ENCODE data around the gene CAPN15. TPM values are rescaled to one million over a fixed set of nuclear protein-coding genes. Genes with fewer than 3 reads are reported as not detected.

The CAPN15 gene
- total and polyA plus RNA-seq, 4 donors, result 14.4 to 64.1 (median 38.9) TPM

DNA sequence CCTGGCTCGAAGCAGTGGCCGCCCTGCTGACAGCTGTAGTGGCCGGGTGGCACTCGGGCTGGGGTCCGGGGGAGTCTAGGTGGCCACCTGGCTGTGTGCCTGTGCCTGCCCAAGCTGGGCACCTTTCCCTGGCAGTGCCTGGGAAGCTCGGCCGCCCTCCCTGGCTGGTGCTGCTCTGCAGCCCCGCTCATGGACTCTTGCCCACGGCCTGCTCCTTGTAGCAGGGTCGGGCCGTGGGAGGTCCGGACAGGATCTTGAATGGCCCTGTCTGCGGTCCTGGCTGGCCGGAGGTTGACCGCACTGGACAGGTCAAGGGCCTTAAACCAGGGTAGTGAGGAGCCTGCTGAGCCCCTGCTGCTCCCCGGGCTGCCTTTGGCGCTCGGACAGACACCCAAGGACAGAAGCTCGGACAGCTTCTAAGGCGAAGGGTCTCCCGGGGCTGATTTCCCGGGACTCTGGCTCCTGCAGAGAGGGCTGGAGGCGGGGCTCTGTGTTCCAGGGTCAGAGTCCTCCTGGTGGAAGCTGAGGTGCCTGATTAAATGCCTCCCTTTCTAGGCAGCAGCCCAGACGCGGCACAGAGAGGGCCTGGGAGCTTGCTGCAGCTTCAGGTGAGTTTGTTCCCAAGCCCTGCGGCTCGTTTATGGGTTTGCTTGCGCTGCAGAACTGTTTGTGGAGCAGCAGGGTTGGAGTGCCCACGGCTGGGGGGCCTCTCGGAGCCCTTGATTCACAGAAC, 6.0 kb downstream of the CAPN15 start:
- H3K36me3 ChIP-seq (ENCODE audit: control insufficient read depth in 4 of 4, insufficient read depth in 4 of 4, low read length in 4 of 4), result peaks cover 0 to 31% (median 0%) of the 10 kb centered on the region in 4 donors
- H3K4me1 ChIP-seq (ENCODE audit: control insufficient read depth in 5 of 5, insufficient read depth in 5 of 5, low read length in 5 of 5), result peaks cover 0 to 21% (median 11%) of the 10 kb centered on the region in 5 donors
- ATAC-seq (ENCODE audit: insufficient read depth, low FRiP score), result no peak
- H3K9me3 ChIP-seq (ENCODE audit: control insufficient read depth in 4 of 4, insufficient read depth in 3 of 4, low read length in 3 of 4), result no peaks in the 10 kb centered on the region
- H3K9ac ChIP-seq (ENCODE audit: insufficient read depth in 1 of 2, low read length in 2 of 2), result no peak overlapping the region
- H3K4me3 ChIP-seq, result no peak overlapping the region
- no peak for DNase-seq
- 89 to 91% methylated on average over 30 of the region's 30 CpGs for WGBS, 2 donors
- no peak overlapping the region for H3K27ac ChIP-seq (ENCODE audit: low read depth in 1 of 2, low read length in 1 of 2)
- H3K27me3 ChIP-seq (ENCODE audit: control insufficient read depth in 3 of 3, insufficient read depth in 3 of 3, low read length in 2 of 3), result no peaks in the 10 kb centered on the region
- TF ChIP-seq, protein P1, sequence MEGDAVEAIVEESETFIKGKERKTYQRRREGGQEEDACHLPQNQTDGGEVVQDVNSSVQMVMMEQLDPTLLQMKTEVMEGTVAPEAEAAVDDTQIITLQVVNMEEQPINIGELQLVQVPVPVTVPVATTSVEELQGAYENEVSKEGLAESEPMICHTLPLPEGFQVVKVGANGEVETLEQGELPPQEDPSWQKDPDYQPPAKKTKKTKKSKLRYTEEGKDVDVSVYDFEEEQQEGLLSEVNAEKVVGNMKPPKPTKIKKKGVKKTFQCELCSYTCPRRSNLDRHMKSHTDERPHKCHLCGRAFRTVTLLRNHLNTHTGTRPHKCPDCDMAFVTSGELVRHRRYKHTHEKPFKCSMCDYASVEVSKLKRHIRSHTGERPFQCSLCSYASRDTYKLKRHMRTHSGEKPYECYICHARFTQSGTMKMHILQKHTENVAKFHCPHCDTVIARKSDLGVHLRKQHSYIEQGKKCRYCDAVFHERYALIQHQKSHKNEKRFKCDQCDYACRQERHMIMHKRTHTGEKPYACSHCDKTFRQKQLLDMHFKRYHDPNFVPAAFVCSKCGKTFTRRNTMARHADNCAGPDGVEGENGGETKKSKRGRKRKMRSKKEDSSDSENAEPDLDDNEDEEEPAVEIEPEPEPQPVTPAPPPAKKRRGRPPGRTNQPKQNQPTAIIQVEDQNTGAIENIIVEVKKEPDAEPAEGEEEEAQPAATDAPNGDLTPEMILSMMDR (IDR thresholded peaks at IDR 0.05; ENCODE audit: control extremely low read depth, extremely low read depth), result no peak

DNA sequence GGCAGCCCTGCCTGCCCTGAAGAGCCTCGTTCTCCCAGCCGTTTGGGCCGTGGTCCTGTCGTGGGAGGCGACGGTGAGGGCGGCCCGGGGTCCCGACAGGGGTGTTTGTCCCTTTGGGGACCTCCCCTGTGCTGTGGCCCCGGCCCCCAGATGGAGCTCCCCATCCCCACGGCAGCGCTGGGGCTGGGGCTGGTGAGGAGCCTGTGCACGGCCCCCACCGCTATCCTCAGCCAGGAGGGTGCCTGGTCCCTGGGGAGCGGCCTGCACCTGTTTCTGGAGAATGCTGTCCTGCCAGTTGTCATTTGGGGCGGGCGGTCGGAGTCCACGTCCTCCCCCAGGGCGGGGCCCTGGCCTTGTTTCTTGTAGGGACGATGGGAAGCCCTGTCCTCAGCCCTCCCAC, 6.6 kb downstream of the CAPN15 start:
- Histone ChIP-seq H3K27me3 (ENCODE audit: control insufficient read depth in 3 of 3, insufficient read depth in 3 of 3, low read length in 2 of 3) (no peaks in the 10 kb centered on the region), H3K36me3 (ENCODE audit: control insufficient read depth in 4 of 4, insufficient read depth in 4 of 4, low read length in 4 of 4) (peaks cover 0 to 32% (median 0%) of the 10 kb centered on the region in 4 donors), H3K27ac (ENCODE audit: low read depth in 1 of 2, low read length in 1 of 2) (no peak overlapping the region), H3K4me3 (no peak overlapping the region), H3K9me3 (ENCODE audit: control insufficient read depth in 4 of 4, insufficient read depth in 3 of 4, low read length in 3 of 4) (no peaks in the 10 kb centered on the region), H3K9ac (ENCODE audit: insufficient read depth in 1 of 2, low read length in 2 of 2) (no peak overlapping the region), H3K4me1 (ENCODE audit: control insufficient read depth in 5 of 5, insufficient read depth in 5 of 5, low read length in 5 of 5) (peaks cover 0 to 16% (median 5%) of the 10 kb centered on the region in 5 donors)
- WGBS, 2 donors, result 85 to 90% methylated on average over 21 of the region's 21 CpGs
- ATAC-seq (ENCODE audit: insufficient read depth, low FRiP score) (no peak), DNase-seq (no peak)
- TF ChIP-seq, protein P1 (IDR thresholded peaks at IDR 0.05; ENCODE audit: control extremely low read depth, extremely low read depth), result no peak

DNA sequence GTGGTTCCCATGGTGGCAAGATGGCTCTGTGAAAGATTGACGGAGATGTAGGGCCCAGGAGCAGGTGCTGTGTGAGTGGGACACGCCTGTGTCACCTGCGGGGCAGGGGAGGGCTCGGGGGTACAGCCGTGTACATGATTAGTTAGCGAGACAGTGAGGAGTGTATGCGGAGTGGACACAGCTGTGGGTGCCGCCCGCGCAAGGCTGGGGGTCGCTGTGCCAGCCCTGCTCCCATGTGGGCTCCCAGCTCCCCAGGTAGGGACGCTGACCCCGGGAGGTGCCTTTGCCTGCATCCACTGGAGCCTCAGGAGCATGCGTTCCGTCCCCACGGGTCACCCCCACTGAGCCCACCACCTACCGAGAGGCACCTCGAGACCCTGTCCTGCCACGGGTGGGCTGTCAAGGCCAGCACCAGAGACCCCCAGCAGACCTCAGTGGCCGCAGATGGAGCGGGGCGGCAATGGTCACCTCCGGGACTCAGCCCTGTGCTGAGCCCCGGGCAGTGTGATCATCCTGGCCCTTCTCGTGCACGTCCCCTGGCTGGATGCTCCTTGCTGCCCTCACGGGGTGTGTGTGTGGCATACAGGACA, 7.4 kb downstream of the CAPN15 start:
- Histone ChIP-seq H3K9ac (ENCODE audit: insufficient read depth in 1 of 2, low read length in 2 of 2) (no peak overlapping the region), H3K36me3 (ENCODE audit: control insufficient read depth in 4 of 4, insufficient read depth in 4 of 4, low read length in 4 of 4) (peaks cover 0 to 33% (median 0%) of the 10 kb centered on the region in 4 donors), H3K27ac (ENCODE audit: low read depth in 1 of 2, low read length in 1 of 2) (no peak overlapping the region), H3K4me3 (no peak overlapping the region), H3K9me3 (ENCODE audit: control insufficient read depth in 4 of 4, insufficient read depth in 3 of 4, low read length in 3 of 4) (no peaks in the 10 kb centered on the region), H3K27me3 (ENCODE audit: control insufficient read depth in 3 of 3, insufficient read depth in 3 of 3, low read length in 2 of 3) (no peaks in the 10 kb centered on the region), H3K4me1 (ENCODE audit: control insufficient read depth in 5 of 5, insufficient read depth in 5 of 5, low read length in 5 of 5) (peaks cover 0 to 7% (median 0%) of the 10 kb centered on the region in 5 donors)
- no peak for ATAC-seq (ENCODE audit: insufficient read depth, low FRiP score)
- 95 to 97% methylated on average over 27 of the region's 27 CpGs for WGBS, 2 donors
- TF ChIP-seq, protein P1 (IDR thresholded peaks at IDR 0.05; ENCODE audit: control extremely low read depth, extremely low read depth), result no peak
- no peak for DNase-seq

Data from lung (tissue), 12 donors.